Bronchial epithelial cell (primary cell): ENCODE results near the gene MAP2K7. TPM values are rescaled to one million over a fixed set of nuclear protein-coding genes. Genes with fewer than 3 reads are reported as not detected.
"Not testable (repeated sequence)": the region's sequence is repeated elsewhere in the genome, so short reads cannot be mapped to it uniquely, and the experiment has no call there.

Experiments used
- DNase-seq: peaks from one replicate; pipeline ENCODE4 v3.0.0-alpha.2; 2010; ENCODE audit warnings: low read depth
- FAIRE-seq: peaks from 2 replicates; lab custom pipeline; 2011; peaks lifted over from hg19 to GRCh38; lab: Jason Lieb, UNC
- H3K27me3 ChIP-seq: 2 replicates; pipeline ENCODE4 v1.5.1; 2011; ENCODE audit warnings: low read length; ENCODE audit not compliant: control insufficient read depth, insufficient read depth
- H3K36me3 ChIP-seq: 2 replicates; pipeline ENCODE4 v1.5.1; 2011; ENCODE audit warnings: low read length; ENCODE audit not compliant: control insufficient read depth, insufficient read depth
- H3K4me3 ChIP-seq: 2 replicates; pipeline ENCODE4 v1.5.1; 2011; ENCODE audit warnings: mild to moderate bottlenecking, low read depth, low read length, control low read depth
- CTCF ChIP-seq: IDR thresholded peaks from 2 replicates; pipeline ENCODE4 v1.5.1; 2011; ENCODE audit warnings: mild to moderate bottlenecking, moderate library complexity, low read length, control low read depth, inconsistent platforms; ENCODE audit not compliant: insufficient read depth, severe bottlenecking
- total RNA-seq: library from RNA; depleted of rRNA; stranded (reverse); fragments of >200 nt; gene quantifications from 2 replicates; pipeline ENCODE4 v1.2.1, GENCODE V29; 2014

Gene MAP2K7
- total RNA-seq, 1 donor from 2014 or later = 10.0 TPM

- peak; percentile 78 for TF ChIP-seq CTCF
- no peak for FAIRE-seq
These were observed 13.8 kb downstream of the MAP2K7 start for GRCh38 chr19:7917267-7918061.

DNA sequence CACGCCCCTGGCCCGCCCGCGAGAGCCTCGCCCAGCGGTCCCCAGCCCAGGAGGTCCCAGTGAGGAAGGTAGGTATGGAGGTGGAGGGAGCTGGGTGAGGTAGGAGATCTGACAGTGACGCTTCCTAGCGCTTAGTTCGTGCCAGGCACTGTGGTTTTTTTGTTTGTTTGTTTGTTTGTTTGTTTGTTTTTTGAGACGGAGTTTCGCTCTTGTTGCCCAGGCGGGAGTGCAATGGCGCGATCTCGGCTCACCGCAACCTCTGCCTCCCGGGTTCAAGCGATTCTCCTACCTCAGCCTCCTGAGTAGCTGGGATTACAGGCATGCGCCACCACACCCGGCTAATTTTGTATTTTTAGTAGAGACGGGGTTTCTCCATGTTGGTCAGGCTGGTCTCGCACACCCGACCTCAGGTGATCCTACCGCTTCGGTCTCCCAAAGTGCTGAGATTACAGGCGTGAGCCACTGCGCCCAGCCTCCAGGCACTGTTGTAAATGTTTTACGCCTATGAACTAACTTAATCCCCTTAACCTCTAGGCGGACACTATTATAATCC lies 14.5 kb downstream of the MAP2K7 start:
- H3K27me3 ChIP-seq, H3K36me3 ChIP-seq, FAIRE-seq, DNase-seq: not testable (repeated sequence)
- peak overlapping the region; percentile 49 for H3K4me3 ChIP-seq

More at GRCh38 chr19:7917267-7918061, 13.8 kb downstream of the MAP2K7 start:
- H3K4me3 ChIP-seq = peak overlapping the region; percentile 49
- H3K27me3 ChIP-seq = peaks cover 2% of the 10 kb centered on the region
- DNase-seq = no peak
- H3K36me3 ChIP-seq = peaks cover 4% of the 10 kb centered on the region

- peaks cover 6% of the 10 kb centered on the region for H3K36me3 ChIP-seq
- FAIRE-seq = no peak
- TF ChIP-seq CTCF = no peak
- H3K27me3 ChIP-seq = peaks cover 2% of the 10 kb centered on the region
- no peak for DNase-seq
- no peak overlapping the region for H3K4me3 ChIP-seq
These were observed 15.1 kb downstream of the MAP2K7 start for GRCh38 chr19:7918615-7919421.

GRCh38 chr19:7919610-7920518 lies 16.2 kb downstream of the MAP2K7 start, which contains the start of gene SNAPC2:
SNAPC2 (plus strand) TSS chr19:7920338; CDS start chr19:7920367, 29 bp downstream.
- DNase-seq (peak; percentile 75), FAIRE-seq (no peak)
- TF ChIP-seq CTCF = no peak
- H3K36me3 ChIP-seq = peaks cover 6% of the 10 kb centered on the region
- H3K4me3 ChIP-seq = peak within 1 kb of the TSS; percentile 77
- peaks cover 2% of the 10 kb centered on the region for H3K27me3 ChIP-seq

GRCh38 chr19:7920519-7921301 lies 17.0 kb downstream of the MAP2K7 start:
- Histone ChIP-seq H3K27me3 (peaks cover 2% of the 10 kb centered on the region), H3K4me3 (peak overlapping the region; percentile 77), H3K36me3 (peaks cover 6% of the 10 kb centered on the region)
- FAIRE-seq (peak; percentile 98), DNase-seq (peak; percentile 76)
- no peak for TF ChIP-seq CTCF
